Neural progenitor cell (in vitro differentiated cells): ENCODE measurements around the gene SCPEP1.

ENCODE experiments used
- CTCF ChIP-seq: fragments of 200-600 bp; sonication (generic); IDR thresholded peaks from 2 replicates; pipeline ENCODE4 v1.5.1; 2017; ENCODE audit warnings: antibody characterized with exemption, mild to moderate bottlenecking
- EZH2phosphoT487 ChIP-seq: fragments of 200-600 bp; sonication (generic); IDR thresholded peaks from 2 replicates; pipeline ENCODE4 v1.6.1; 2017; ENCODE audit warnings: antibody characterized with exemption

- TF ChIP-seq CTCF = no peak
- TF ChIP-seq EZH2phosphoT487 = no peak
These were observed 38.3 kb downstream of the SCPEP1 start for GRCh38 chr17:57016071-57016763.
